ENCODE measurements around the gene PTGR2.
"Not testable (repeated sequence)": the region's sequence is repeated elsewhere in the genome, so short reads cannot be mapped to it uniquely, and the experiment has no call there.

PTGR2 gene

GRCh38 chr14:73829526-73830431 is 21.9 kb upstream of the PTGR2 start:
- no peak for DNase-seq (ENCODE audit: low read depth)
- no peak overlapping the region for H3K4me3 ChIP-seq (ENCODE audit: low read depth, low read length)

GRCh38 chr14:73833034-73833433 is 18.6 kb upstream of the PTGR2 start:
- no peak for DNase-seq (ENCODE audit: low read depth)
- H3K4me3 ChIP-seq (ENCODE audit: low read depth, low read length): no peak overlapping the region

GRCh38 chr14:73833530-73834260 is 17.9 kb upstream of the PTGR2 start:
- DNase-seq (ENCODE audit: low read depth): peak; percentile 66
- no peak overlapping the region for H3K4me3 ChIP-seq (ENCODE audit: low read depth, low read length)

GRCh38 chr14:73834261-73834625 is 17.4 kb upstream of the PTGR2 start:
- no peak for DNase-seq (ENCODE audit: low read depth)
- no peak overlapping the region for H3K4me3 ChIP-seq (ENCODE audit: low read depth, low read length)

- not testable (repeated sequence) for DNase-seq (ENCODE audit: low read depth); H3K4me3 ChIP-seq (ENCODE audit: low read depth, low read length)
These were observed 13.2 kb upstream of the PTGR2 start for GRCh38 chr14:73838293-73839034.

GRCh38 chr14:73842201-73842600 is 9.4 kb upstream of the PTGR2 start:
- H3K4me3 ChIP-seq (ENCODE audit: low read depth, low read length): no peak overlapping the region
- DNase-seq (ENCODE audit: low read depth): no peak

- no peak for DNase-seq (ENCODE audit: low read depth)
- H3K4me3 ChIP-seq (ENCODE audit: low read depth, low read length): no peak overlapping the region
These were observed 8.8 kb upstream of the PTGR2 start for GRCh38 chr14:73842851-73843250.

GRCh38 chr14:73843296-73843695 is 8.3 kb upstream of the PTGR2 start:
- DNase-seq (ENCODE audit: low read depth): no peak
- H3K4me3 ChIP-seq (ENCODE audit: low read depth, low read length): no peak overlapping the region

- DNase-seq (ENCODE audit: low read depth): no peak
- no peak overlapping the region for H3K4me3 ChIP-seq (ENCODE audit: low read depth, low read length)
These were observed 4.7 kb upstream of the PTGR2 start for GRCh38 chr14:73846947-73847346.

GRCh38 chr14:73851000-73851399 is 631 bp upstream of the PTGR2 start:
- peak overlapping the region; percentile 66 for H3K4me3 ChIP-seq (ENCODE audit: low read depth, low read length)
- DNase-seq (ENCODE audit: low read depth): no peak

- DNase-seq (ENCODE audit: low read depth): no peak
These were observed 7.5 kb downstream of the PTGR2 start for GRCh38 chr14:73859145-73859544.

GRCh38 chr14:73861073-73861472 is 9.4 kb downstream of the PTGR2 start:
- no peak for DNase-seq (ENCODE audit: low read depth)
- no peak overlapping the region for H3K4me3 ChIP-seq (ENCODE audit: low read depth, low read length)

More at GRCh38 chr14:73859145-73859544, 7.5 kb downstream of the PTGR2 start:
- no peak overlapping the region for H3K4me3 ChIP-seq (ENCODE audit: low read depth, low read length)

GRCh38 chr14:73862480-73862879 is 10.8 kb downstream of the PTGR2 start:
- no peak for DNase-seq (ENCODE audit: low read depth)

GRCh38 chr14:73863209-73863608 is 11.6 kb downstream of the PTGR2 start:
- H3K4me3 ChIP-seq (ENCODE audit: low read depth, low read length): no peak overlapping the region
- DNase-seq (ENCODE audit: low read depth): no peak

More at GRCh38 chr14:73862480-73862879, 10.8 kb downstream of the PTGR2 start:
- no peak overlapping the region for H3K4me3 ChIP-seq (ENCODE audit: low read depth, low read length)

GRCh38 chr14:73865534-73866113 is 14.0 kb downstream of the PTGR2 start:
- H3K4me3 ChIP-seq (ENCODE audit: low read depth, low read length): no peak overlapping the region

GRCh38 chr14:73869754-73870153 is 18.1 kb downstream of the PTGR2 start:
- not testable (repeated sequence) for DNase-seq (ENCODE audit: low read depth); H3K4me3 ChIP-seq (ENCODE audit: low read depth, low read length)

More at GRCh38 chr14:73865534-73866113, 14.0 kb downstream of the PTGR2 start:
- no peak for DNase-seq (ENCODE audit: low read depth)

- DNase-seq (ENCODE audit: low read depth): no peak
- H3K4me3 ChIP-seq (ENCODE audit: low read depth, low read length): no peak overlapping the region
These were observed 19.0 kb downstream of the PTGR2 start for GRCh38 chr14:73870525-73871235.

- H3K4me3 ChIP-seq (ENCODE audit: low read depth, low read length): no peak overlapping the region
- DNase-seq (ENCODE audit: low read depth): no peak
These were observed 22.0 kb downstream of the PTGR2 start for GRCh38 chr14:73873660-73874059.

GRCh38 chr14:73877790-73878189 is 26.2 kb downstream of the PTGR2 start:
- DNase-seq (ENCODE audit: low read depth): no peak
- H3K4me3 ChIP-seq (ENCODE audit: low read depth, low read length): no peak overlapping the region
